Measurements from ENCODE around the gene PRR15L. TPM values are rescaled to one million over a fixed set of nuclear protein-coding genes. Genes with fewer than 3 reads are reported as not detected.
A peak's percentile ranks its signal among the peaks of the same experiment; 100 is the strongest.

The PRR15L gene
- total and polyA plus RNA-seq, 2 experiments from 2014 or later = 0.57 TPM; not detected in 1

DNA sequence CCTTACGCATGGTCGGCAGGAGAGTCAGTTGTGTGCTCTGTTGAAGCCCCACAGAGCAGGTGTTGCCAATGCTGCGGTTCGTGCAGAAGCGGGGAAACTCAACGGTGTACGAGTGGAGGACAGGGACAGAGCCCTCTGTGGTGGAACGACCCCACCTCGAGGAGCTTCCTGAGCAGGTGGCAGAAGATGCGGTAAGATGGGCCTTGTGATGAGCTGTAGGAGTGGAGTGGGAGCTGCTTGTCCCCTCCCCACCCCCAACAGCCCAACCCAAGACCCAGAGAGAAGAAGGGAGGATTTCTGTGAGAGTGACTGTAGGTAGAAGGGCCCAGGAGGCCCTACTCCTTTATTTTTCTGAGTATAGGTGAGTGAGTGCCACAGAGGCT, 18.1 kb upstream of the PRR15L start (continued):
- TF ChIP-seq, protein P1, sequence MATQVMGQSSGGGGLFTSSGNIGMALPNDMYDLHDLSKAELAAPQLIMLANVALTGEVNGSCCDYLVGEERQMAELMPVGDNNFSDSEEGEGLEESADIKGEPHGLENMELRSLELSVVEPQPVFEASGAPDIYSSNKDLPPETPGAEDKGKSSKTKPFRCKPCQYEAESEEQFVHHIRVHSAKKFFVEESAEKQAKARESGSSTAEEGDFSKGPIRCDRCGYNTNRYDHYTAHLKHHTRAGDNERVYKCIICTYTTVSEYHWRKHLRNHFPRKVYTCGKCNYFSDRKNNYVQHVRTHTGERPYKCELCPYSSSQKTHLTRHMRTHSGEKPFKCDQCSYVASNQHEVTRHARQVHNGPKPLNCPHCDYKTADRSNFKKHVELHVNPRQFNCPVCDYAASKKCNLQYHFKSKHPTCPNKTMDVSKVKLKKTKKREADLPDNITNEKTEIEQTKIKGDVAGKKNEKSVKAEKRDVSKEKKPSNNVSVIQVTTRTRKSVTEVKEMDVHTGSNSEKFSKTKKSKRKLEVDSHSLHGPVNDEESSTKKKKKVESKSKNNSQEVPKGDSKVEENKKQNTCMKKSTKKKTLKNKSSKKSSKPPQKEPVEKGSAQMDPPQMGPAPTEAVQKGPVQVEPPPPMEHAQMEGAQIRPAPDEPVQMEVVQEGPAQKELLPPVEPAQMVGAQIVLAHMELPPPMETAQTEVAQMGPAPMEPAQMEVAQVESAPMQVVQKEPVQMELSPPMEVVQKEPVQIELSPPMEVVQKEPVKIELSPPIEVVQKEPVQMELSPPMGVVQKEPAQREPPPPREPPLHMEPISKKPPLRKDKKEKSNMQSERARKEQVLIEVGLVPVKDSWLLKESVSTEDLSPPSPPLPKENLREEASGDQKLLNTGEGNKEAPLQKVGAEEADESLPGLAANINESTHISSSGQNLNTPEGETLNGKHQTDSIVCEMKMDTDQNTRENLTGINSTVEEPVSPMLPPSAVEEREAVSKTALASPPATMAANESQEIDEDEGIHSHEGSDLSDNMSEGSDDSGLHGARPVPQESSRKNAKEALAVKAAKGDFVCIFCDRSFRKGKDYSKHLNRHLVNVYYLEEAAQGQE (IDR thresholded peaks at IDR 0.05; ENCODE audit: unreplicated experiment) = no peak
- TF ChIP-seq NANOG (IDR thresholded peaks at IDR 0.05; ENCODE audit: borderline replicate concordance) (no peak), JUNB (IDR thresholded peaks at IDR 0.05; ENCODE audit: unreplicated experiment) (no peak), ZNF114 (CRISPR knock-in tag; IDR thresholded peaks at IDR 0.05) (no peak), EZH2 (IDR thresholded peaks at IDR 0.05; ENCODE audit: low read depth, unreplicated experiment) (no peak), STAT1 (IDR thresholded peaks at IDR 0.05; ENCODE audit: unreplicated experiment) (no peak), CREB1 (CRISPR knock-in tag; IDR thresholded peaks at IDR 0.05; ENCODE audit: low read depth) (no peak)

DNA sequence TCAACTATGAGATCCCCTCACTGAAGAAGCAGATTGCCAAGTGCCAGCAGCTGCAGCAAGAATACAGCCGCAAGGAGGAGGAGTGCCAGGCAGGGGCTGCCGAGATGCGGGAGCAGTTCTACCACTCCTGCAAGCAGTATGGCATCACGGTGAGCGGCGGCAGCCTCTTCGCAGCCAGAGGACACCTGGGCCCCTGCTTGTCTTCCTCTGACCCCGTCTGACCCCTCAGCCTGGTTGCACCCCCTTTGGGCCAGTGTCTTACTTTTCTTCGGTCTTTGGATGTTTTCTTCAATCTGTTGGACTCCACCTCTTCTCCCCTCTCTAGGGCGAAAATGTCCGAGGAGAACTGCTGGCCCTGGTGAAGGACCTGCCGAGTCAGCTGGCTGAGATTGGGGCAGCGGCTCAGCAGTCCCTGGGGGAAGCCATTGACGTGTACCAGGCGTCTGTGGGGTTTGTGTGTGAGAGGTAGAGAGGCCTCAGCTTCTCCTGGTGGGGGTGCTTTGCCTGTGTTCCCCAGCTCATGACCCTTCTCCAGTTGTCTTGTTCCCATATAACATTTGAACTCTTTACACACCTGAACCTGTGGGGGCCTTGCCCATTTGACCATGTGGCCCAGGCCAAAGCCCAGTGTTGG, 17.6 kb upstream of the PRR15L start:
- H3K9me3 Mint-ChIP-seq = no peaks in the 10 kb centered on the region; the same call in 2 of the 3 replicates
- Histone ChIP-seq H3K4me2 (no peak overlapping the region), H3K4me3 (no peak overlapping the region), H3K36me3 (ENCODE audit: insufficient read depth) (peaks cover 15% of the 10 kb centered on the region; the same call in 1 of the 2 replicates), H3K27me3 (ENCODE audit: insufficient read depth) (no peaks in the 10 kb centered on the region), H3F3A (replicated peaks; ENCODE audit: low read depth) (peaks cover 3% of the 10 kb centered on the region; the same call in 1 of the 2 replicates), H3K27ac (ENCODE audit: low read depth) (no peak overlapping the region), H2AFZ (no peak overlapping the region), H3K79me2 (replicated peaks; ENCODE audit: insufficient read depth) (0 out of 2 replicates have a peak, but pooled peaks cover 7% of the 10 kb centered on the region), H4K20me1 (replicated peaks; ENCODE audit: insufficient read depth) (peaks cover 4% of the 10 kb centered on the region), H3K9me2 (ENCODE audit: insufficient read depth) (no peaks in the 10 kb centered on the region), H3K4me1 (ENCODE audit: insufficient read depth) (peaks cover 7% of the 10 kb centered on the region)
- TF ChIP-seq JUNB (IDR thresholded peaks at IDR 0.05; ENCODE audit: unreplicated experiment) (no peak), CTCF (conservative IDR thresholded peaks at IDR 0.05; ENCODE audit: low read depth in 2 of 2) (peak; percentile 27 to 54; a peak in 3 of 4 replicates)
- no peak for ATAC-seq
- no peak overlapping the region for H3K4me3 Mint-ChIP-seq
- H3K36me3 Mint-ChIP-seq (ENCODE audit: low read depth) = peaks cover 68% of the 10 kb centered on the region
- peak; percentile 47 for DNase-seq (ENCODE audit: low spot score)
- H3K27ac Mint-ChIP-seq = no peak overlapping the region
- peaks cover 12% of the 10 kb centered on the region for H3K27me3 Mint-ChIP-seq (ENCODE audit: insufficient read depth, low read depth, poor library complexity)
- H3K4me1 Mint-ChIP-seq = peaks cover 2% of the 10 kb centered on the region
